Measurements from ENCODE around the gene STRBP.

DNA sequence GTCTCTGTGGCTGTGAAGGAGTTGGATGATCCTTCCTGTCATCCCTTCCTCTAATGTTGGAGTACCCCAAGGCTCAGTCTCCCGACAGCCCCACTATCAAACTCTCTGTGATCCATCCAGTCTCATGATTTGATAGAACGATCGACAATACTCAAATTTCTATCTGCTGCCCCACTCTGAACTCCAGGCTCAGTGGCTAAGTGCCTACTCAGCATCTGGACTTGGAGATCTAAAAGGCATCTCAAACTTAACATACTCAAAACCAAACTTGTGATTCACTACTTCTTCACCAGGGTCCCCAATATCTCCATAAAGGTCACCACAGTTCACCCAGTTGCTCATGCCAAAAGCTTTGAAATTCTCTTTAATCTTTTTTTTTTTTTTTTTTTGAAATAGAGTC, 15.1 kb upstream of the STRBP start:
- TF ChIP-seq, protein P1, sequence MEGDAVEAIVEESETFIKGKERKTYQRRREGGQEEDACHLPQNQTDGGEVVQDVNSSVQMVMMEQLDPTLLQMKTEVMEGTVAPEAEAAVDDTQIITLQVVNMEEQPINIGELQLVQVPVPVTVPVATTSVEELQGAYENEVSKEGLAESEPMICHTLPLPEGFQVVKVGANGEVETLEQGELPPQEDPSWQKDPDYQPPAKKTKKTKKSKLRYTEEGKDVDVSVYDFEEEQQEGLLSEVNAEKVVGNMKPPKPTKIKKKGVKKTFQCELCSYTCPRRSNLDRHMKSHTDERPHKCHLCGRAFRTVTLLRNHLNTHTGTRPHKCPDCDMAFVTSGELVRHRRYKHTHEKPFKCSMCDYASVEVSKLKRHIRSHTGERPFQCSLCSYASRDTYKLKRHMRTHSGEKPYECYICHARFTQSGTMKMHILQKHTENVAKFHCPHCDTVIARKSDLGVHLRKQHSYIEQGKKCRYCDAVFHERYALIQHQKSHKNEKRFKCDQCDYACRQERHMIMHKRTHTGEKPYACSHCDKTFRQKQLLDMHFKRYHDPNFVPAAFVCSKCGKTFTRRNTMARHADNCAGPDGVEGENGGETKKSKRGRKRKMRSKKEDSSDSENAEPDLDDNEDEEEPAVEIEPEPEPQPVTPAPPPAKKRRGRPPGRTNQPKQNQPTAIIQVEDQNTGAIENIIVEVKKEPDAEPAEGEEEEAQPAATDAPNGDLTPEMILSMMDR (IDR thresholded peaks at IDR 0.05) = no peak
- no peak for TF ChIP-seq POLR2AphosphoS5 (IDR thresholded peaks at IDR 0.05)

Data from suprapubic skin (tissue), 3 donors.